GM12801 (cell line): ENCODE results near the gene UBE2L5.

ENCODE experiments used
- CTCF ChIP-seq: IDR thresholded peaks from one replicate; pipeline ENCODE4 v1.5.1; 2011; ENCODE audit warnings: control low read depth; ENCODE audit not compliant: insufficient read length; ENCODE audit errors: extremely low read depth

The UBE2L5 gene

GRCh38 chr13:30446126-30446500 is 23.8 kb downstream of the UBE2L5 start:
- TF ChIP-seq CTCF = no peak

GRCh38 chr13:30448441-30448840 is 26.1 kb downstream of the UBE2L5 start:
- TF ChIP-seq CTCF = no peak

- no peak for TF ChIP-seq CTCF
Observed at GRCh38 chr13:30450066-30450465, 27.8 kb downstream of the UBE2L5 start.

GRCh38 chr13:30453727-30454126 is 31.4 kb downstream of the UBE2L5 start:
- TF ChIP-seq CTCF = no peak

- TF ChIP-seq CTCF = no peak
Observed at GRCh38 chr13:30454991-30455390, 32.7 kb downstream of the UBE2L5 start.

GRCh38 chr13:30456290-30456689 is 34.0 kb downstream of the UBE2L5 start:
- TF ChIP-seq CTCF = no peak

GRCh38 chr13:30457306-30457891 is 35.1 kb downstream of the UBE2L5 start:
- TF ChIP-seq CTCF = no peak
